Kidney (tissue), 14 donors: ENCODE results near the gene PFKFB3. TPM values are rescaled to one million over a fixed set of nuclear protein-coding genes. Genes with fewer than 3 reads are reported as not detected.
A peak's percentile ranks its signal among the peaks of the same experiment; 100 is the strongest.

ENCODE experiments used
- DNase-seq, 5 donors: peaks; one replicate each; pipeline ENCODE4 v3.0.0-alpha.2; 2013 to 2020
- FAIRE-seq: peaks from 2 replicates; lab custom pipeline; 2012; peaks lifted over from hg19 to GRCh38; lab: Jason Lieb, UNC
- H3K27ac ChIP-seq, 2 donors: one replicate each; pipeline ENCODE4 v1.7.0; 2013; ENCODE audit warnings: low read depth in 2 of 2, low read length in 2 of 2, inconsistent platforms in 1 of 2
- H3K27me3 ChIP-seq: one replicate; pipeline ENCODE4 v1.7.1; 2013; ENCODE audit warnings: low read length, inconsistent platforms; ENCODE audit not compliant: control insufficient read depth, insufficient read depth
- H3K36me3 ChIP-seq, 3 donors: one replicate each; pipeline versions ENCODE4 v1.7.0 to v1.7.1; 2013; ENCODE audit warnings: low read length in 3 of 3, control low read depth in 1 of 3, inconsistent platforms in 1 of 3; ENCODE audit not compliant: insufficient read depth in 3 of 3, control insufficient read depth in 2 of 3
- H3K4me1 ChIP-seq, 3 donors: one replicate each; pipeline versions ENCODE4 v1.7.0 to v1.7.1; 2013; ENCODE audit warnings: low read length in 3 of 3, inconsistent platforms in 1 of 3, low read depth in 1 of 3; ENCODE audit not compliant: control insufficient read depth in 2 of 3, insufficient read depth in 2 of 3
- H3K4me3 ChIP-seq, 3 donors: one replicate each; pipeline versions ENCODE4 v1.7.0 to v1.8.1; 2013; ENCODE audit warnings: low read length in 3 of 3, control low read depth in 1 of 3, inconsistent platforms in 1 of 3
- H3K9ac ChIP-seq, 3 donors: one replicate each; pipeline versions ENCODE4 v1.7.0 to v1.7.1; 2013; ENCODE audit warnings: low read length in 3 of 3, control low read depth in 1 of 3, inconsistent platforms in 1 of 3
- H3K9me3 ChIP-seq, 3 donors: one replicate each; pipeline versions ENCODE4 v1.7.0 to v1.7.1; 2013; ENCODE audit warnings: low read length in 3 of 3, control low read depth in 1 of 3, inconsistent platforms in 1 of 3; ENCODE audit not compliant: control insufficient read depth in 2 of 3, insufficient read depth in 1 of 3
- CTCF ChIP-seq: IDR thresholded peaks from 3 replicates; pipeline ENCODE4 v1.5.1; 2012; ENCODE audit warnings: mild to moderate bottlenecking, moderate library complexity, borderline replicate concordance; ENCODE audit not compliant: insufficient read depth; ENCODE audit errors: extremely low read depth
- intact Hi-C: fragments of 100-400 bp; cut with DNase I; formaldehyde crosslinking; loops from one replicate; pipeline ENCODE4 v1.11.1; 2022
- polyA plus RNA-seq: library from polyadenylated mRNA; stranded (reverse); fragments of 350-450 nt; fragmentation: Illumina TruSeq; extraction: RNeasy Lipid Tissue Mini Kit (QIAGEN cat#74804); gene quantifications from one replicate; pipeline ENCODE4 v1.2.3, GENCODE V29; 2014; ENCODE audit warnings: low read depth, low replicate concordance; ENCODE audit not compliant: insufficient read depth
- total RNA-seq: library from RNA; stranded (reverse); fragmentation: NEBNext Ultra II Directional; extraction: Animal tissue kit (Norgen Biotek cat#: 25700); gene quantifications from one replicate; pipeline ENCODE4 v1.2.1, GENCODE V29; 2021
- donor health status: control.
- donor health status: control.
- donor health status: control.
- donor health status: control.
- donor health status: control.
- donor health status: DM: yes; HTN: yes; CAD: no.
- donor health status: Normal renal cell carcinoma (clear cell type).

The PFKFB3 gene
- total and polyA plus RNA-seq, 2 donors from 2014 or later = 34.9 to 141 TPM

GRCh38 chr10:6202098-6202683 is 541 bp upstream of the PFKFB3 start:
- FAIRE-seq (no peak), DNase-seq (peak in 3 of 5 donors; percentile 21 to 58 (median 37))
- Histone ChIP-seq H3K27me3 (no peaks in the 10 kb centered on the region), H3K4me3 (peak overlapping the region; percentile 16 to 68 (median 56)), H3K27ac (no peak overlapping the region), H3K36me3 (no peaks in the 10 kb centered on the region), H3K9me3 (no peaks in the 10 kb centered on the region), H3K9ac (peak overlapping the region in 2 of 3 donors; percentile 69), H3K4me1 (peaks cover 0 to 26% (median 6%) of the 10 kb centered on the region in 3 donors)
- intact Hi-C loops = no loop called here
- TF ChIP-seq CTCF = no peak

- TF ChIP-seq CTCF = peak; percentile 39
- H3K9ac ChIP-seq = peak overlapping the region; percentile 55 to 85 (median 69)
- intact Hi-C loops = no loop called here
- H3K27ac ChIP-seq = peak overlapping the region; percentile 83 to 88
- FAIRE-seq (no peak), DNase-seq (peak; percentile 72 to 90 (median 86))
- H3K36me3 ChIP-seq = no peaks in the 10 kb centered on the region
- peak overlapping the region; percentile 77 to 80 (median 78) for H3K4me3 ChIP-seq
- no peaks in the 10 kb centered on the region for H3K9me3 ChIP-seq
- peaks cover 0 to 26% (median 6%) of the 10 kb centered on the region in 3 donors for H3K4me1 ChIP-seq
- H3K27me3 ChIP-seq = no peaks in the 10 kb centered on the region
These were observed 765 bp downstream of the PFKFB3 start for GRCh38 chr10:6203331-6204062.

- intact Hi-C loops = no loop called here
- DNase-seq = peak in 3 of 5 donors; percentile 43 to 75 (median 56)
These were observed 1.3 kb downstream of the PFKFB3 start for GRCh38 chr10:6204063-6204340.

More at GRCh38 chr10:6204063-6204340, 1.3 kb downstream of the PFKFB3 start:
- no peaks in the 10 kb centered on the region for H3K27me3 ChIP-seq
- H3K4me1 ChIP-seq = peaks cover 0 to 30% (median 6%) of the 10 kb centered on the region in 3 donors
- H3K9me3 ChIP-seq = no peaks in the 10 kb centered on the region
- H3K4me3 ChIP-seq = peak overlapping the region; percentile 77 to 80 (median 78)
- TF ChIP-seq CTCF = no peak
- no peaks in the 10 kb centered on the region for H3K36me3 ChIP-seq
- peak overlapping the region; percentile 83 to 88 for H3K27ac ChIP-seq
- H3K9ac ChIP-seq = peak overlapping the region in 2 of 3 donors; percentile 69 to 85
- no peak for FAIRE-seq
